Fibroblast of pulmonary artery (primary cell): ENCODE data around the gene WDR45.

Experiments
- DNase-seq: peaks from one replicate; pipeline ENCODE4 v3.0.0-alpha.2; 2010; ENCODE audit warnings: low read depth
- H3K4me3 ChIP-seq: replicated peaks from 2 replicates; pipeline ENCODE4 v1.5.1; 2011; ENCODE audit warnings: low read depth, mild to moderate bottlenecking, control low read depth, low read length, moderate library complexity
- TF ChIP-seq, protein P1 (sequence below): IDR thresholded peaks from 2 replicates; pipeline ENCODE4 v1.5.1; 2011; ENCODE audit warnings: mild to moderate bottlenecking, control low read depth, low read length, inconsistent platforms; ENCODE audit errors: missing control alignments

Gene WDR45

DNA sequence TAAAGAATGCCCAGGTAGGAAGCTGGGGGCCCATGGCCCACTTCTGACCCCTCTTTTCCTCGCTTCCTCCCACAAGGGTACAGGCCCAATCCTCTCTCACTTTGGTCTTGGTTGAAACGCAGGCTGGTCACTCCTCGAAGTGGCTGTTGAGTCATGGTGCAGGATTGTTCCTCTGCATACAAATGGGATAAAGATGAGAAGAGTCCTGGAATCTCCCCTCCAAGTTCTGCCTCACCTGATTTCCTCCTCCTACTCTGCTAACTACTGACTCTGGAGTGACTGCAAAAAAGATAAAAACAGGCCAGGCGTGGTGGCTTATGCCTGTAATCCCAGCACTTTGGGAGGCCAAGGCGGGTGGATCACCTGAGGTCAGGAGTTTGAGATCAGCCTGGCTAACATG is 1.7 kb downstream of the WDR45 start:
- no peak for DNase-seq
- TF ChIP-seq, protein P1, sequence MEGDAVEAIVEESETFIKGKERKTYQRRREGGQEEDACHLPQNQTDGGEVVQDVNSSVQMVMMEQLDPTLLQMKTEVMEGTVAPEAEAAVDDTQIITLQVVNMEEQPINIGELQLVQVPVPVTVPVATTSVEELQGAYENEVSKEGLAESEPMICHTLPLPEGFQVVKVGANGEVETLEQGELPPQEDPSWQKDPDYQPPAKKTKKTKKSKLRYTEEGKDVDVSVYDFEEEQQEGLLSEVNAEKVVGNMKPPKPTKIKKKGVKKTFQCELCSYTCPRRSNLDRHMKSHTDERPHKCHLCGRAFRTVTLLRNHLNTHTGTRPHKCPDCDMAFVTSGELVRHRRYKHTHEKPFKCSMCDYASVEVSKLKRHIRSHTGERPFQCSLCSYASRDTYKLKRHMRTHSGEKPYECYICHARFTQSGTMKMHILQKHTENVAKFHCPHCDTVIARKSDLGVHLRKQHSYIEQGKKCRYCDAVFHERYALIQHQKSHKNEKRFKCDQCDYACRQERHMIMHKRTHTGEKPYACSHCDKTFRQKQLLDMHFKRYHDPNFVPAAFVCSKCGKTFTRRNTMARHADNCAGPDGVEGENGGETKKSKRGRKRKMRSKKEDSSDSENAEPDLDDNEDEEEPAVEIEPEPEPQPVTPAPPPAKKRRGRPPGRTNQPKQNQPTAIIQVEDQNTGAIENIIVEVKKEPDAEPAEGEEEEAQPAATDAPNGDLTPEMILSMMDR: no peak
- no peak overlapping the region for H3K4me3 ChIP-seq

DNA sequence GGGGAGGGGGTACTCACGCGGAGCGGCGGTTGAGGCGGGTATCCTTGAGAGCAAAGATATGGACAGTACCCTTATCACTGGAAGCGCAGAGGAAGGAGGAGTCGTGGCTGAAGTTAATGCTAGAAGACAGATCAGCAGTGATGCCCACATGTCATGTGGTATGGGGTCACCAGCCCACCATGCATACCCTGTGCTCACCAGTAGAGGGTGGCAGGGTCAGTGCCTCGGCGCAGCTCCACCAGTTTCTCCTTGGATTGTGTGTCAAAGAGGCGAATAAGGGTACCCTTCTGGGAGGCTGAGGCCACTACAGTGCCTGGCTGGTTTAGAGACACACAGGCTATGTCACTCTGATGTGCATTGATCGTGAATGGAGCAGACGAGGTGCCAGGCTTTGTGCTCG is 4.3 kb downstream of the WDR45 start:
- TF ChIP-seq, protein P1: no peak
- H3K4me3 ChIP-seq: no peak overlapping the region
- no peak for DNase-seq

DNA sequence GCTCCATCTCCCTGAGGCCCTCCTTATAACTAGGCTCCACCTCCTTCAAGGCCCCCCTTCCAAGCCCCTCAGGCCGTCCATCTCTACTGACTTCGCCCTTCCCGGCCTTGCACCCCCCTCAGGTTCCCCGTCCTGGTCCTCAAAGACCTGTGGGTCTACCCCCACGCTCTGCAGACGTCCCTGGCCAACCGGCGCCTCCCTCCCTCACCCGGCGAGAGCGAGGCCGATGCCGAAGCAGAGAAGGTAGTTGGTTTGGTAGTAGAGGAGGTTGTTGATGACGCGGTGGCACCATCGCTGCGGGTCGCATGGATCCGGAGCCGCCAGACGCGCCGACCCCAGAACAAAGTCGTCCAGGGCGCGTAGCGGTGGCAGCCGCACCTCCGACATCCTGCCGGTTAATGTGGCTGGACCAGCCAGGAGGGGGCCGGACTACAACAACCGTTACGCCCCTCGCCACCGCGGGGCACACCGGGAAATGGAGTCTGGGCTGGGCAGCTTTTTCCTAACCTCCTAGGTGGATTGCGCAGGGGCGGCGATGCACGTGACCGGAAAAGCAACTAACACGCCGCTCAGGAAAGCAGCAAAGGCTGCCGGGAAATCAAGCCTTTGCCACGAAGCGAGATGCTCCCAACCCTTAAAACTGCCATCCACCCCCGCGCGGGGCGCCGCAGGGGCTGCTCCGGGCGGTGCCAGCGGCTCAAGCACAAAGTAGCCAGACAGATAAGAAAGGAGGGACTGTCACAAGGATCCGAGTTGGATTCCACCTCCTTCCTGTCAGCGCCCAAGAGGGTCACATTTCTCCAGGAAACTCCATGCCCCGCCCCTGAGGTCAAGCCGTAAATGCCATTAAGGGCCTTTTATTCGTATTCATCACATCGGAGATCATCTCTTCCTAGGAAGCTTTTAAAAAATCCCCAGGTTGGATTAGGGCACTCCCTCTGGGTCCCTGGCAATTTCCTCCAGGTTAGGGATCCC is 5.8 kb downstream of the WDR45 start, which contains the start of gene PRAF2:
Gene PRAF2, minus strand, starts transcription at position 402 of the 975 bp plus-strand sequence. Its CDS starts 15 bp downstream, at position 387.
- TF ChIP-seq, protein P1: no peak
- peak; percentile 91 for DNase-seq
- H3K4me3 ChIP-seq: peak within 1 kb of the TSS; percentile 73

- H3K4me3 ChIP-seq: peak overlapping the region; percentile 73
- DNase-seq: no peak
- TF ChIP-seq, protein P1: no peak
These were observed 7.0 kb downstream of the WDR45 start for GRCh38 chrX:49072712-49073095.

- peak overlapping the region; percentile 73 for H3K4me3 ChIP-seq
- TF ChIP-seq, protein P1: no peak
- DNase-seq: peak; percentile 73
These were observed 7.6 kb downstream of the WDR45 start for GRCh38 chrX:49071877-49072711.

DNA sequence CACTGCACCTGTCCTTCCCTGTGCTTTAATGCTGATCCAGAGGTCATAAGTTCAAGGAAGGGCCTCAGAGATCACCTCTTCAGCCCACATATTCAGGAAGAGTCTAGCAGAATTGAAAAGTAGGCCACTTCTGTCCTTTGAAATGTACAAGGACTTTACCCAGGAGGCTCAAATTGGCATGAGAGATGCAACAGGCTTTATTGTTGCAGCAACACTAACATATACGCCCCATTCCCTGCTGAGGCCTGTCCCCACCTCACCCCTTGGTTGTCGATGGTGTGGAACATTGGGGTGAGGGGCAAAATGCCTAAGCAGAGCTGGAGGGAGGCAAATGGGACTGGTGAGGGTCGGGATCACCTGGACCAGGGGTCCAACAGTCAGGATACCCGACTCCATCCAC is 8.7 kb downstream of the WDR45 start:
- H3K4me3 ChIP-seq: no peak overlapping the region

More for the DNA sequence above, 8.7 kb downstream of the WDR45 start:
- TF ChIP-seq, protein P1: no peak
- DNase-seq: no peak
